Measurements from ENCODE around the gene ITIH4.
A peak's percentile ranks its signal among the peaks of the same experiment; 100 is the strongest.

The ITIH4 gene

GRCh38 chr3:52829906-52830463, 487 bp downstream of the ITIH4 start:
- DNase-seq: no peak

- DNase-seq: no peak
Observed at GRCh38 chr3:52829482-52829881, 990 bp downstream of the ITIH4 start.

- DNase-seq: no peak
Observed at GRCh38 chr3:52827866-52828376, 2.6 kb downstream of the ITIH4 start.

- DNase-seq: no peak
Observed at GRCh38 chr3:52827441-52827840, 3.0 kb downstream of the ITIH4 start.

GRCh38 chr3:52824037-52824436, 6.4 kb downstream of the ITIH4 start:
- no peak for DNase-seq

DNA sequence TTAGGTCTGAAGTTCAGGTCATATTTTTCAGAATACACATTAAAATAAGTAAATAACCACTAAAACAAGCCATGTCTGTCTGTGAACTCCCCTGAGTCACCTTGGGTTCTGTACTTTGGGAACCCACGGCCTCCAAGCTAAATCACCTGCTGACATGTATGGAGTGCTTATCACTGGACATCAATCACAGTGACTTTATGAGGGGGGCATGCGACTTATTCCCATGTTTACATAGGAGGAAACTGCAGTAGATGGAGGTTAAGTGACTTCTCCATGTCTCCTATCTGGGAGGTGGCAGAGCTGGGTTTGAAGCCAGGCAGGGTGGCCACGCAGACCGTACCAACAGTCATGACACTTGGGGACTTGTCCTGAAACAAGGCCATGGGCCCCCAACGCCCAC, 8.1 kb downstream of the ITIH4 start:
- no peak for DNase-seq

DNA sequence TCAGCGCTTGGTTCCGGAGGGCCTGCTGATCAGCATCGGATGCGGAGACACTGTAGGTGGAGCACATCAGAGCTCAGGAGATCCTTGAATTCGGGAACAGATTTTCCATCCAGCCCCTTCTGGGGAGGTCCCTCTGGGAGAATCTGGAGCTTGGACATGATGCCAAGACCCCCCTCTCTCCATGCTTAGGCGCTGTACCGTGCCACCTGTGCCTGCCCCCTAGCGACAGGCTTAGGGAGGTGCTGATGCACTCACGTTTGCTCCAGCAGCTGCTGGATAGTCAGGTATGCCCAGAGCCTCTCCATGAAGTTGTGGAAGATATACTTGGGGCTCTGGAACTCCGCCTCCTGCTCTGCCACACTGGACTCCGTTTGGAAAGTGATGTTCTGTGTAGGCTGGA, 9.7 kb downstream of the ITIH4 start:
- no peak for DNase-seq

- no peak for DNase-seq
Observed at GRCh38 chr3:52819936-52820335, 10.5 kb downstream of the ITIH4 start.

DNA sequence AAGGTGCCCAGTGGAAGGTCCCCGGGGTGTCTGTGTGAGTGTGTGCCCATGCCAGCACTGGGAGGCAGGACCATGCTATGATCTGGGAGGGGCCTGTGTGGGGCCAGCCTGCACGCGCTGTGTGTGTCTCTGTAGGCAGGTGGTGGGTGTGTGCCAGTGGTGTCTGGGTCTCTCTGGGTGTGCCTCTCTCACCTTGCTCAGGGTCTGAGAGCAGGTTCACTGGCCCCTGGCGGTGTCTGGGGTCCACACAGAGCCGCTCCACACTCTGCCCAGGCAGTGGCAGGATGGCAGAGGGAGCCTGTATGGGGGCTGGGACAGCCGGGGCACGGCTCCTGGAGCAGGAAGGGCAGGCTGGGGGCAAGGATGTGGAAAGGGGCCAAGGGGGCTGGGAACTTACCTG, 12.6 kb downstream of the ITIH4 start:
- DNase-seq: no peak

GRCh38 chr3:52817221-52817620, 13.3 kb downstream of the ITIH4 start:
- DNase-seq: no peak

GRCh38 chr3:52816654-52817053, 13.8 kb downstream of the ITIH4 start:
- no peak for DNase-seq

- DNase-seq: no peak
Observed at GRCh38 chr3:52816199-52816598, 14.3 kb downstream of the ITIH4 start.

- no peak for DNase-seq
Observed at GRCh38 chr3:52813810-52814209, 16.7 kb downstream of the ITIH4 start.

DNA sequence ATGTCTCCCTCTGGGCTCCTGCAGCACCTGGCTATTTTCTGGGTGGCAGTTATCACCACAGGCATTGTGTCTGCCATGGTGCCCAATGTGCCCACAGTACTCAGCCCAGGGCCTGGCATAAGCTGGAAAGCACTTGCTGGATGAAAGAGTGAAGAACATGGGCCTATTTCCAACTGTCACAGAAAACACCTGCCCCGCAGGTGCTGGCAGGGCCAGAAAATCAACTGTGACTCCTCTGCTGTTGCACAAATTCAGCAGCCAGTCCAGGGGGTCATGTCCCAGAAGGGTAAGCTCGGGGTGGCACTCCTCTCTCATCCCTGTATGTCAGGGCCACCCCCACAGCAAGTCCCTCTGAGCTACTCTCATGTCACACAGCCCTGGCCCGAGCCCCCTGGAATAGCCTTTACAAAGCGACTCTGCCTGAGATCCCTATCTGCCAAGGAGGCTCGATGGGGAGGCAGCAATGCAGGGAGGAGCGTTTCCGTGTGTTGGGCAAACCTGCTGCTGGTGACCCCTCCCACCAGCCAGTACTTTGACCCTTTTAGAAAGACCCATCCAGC, 18.9 kb downstream of the ITIH4 start:
- no peak for DNase-seq

- no peak for DNase-seq
Observed at GRCh38 chr3:52810923-52811322, 19.5 kb downstream of the ITIH4 start.

GRCh38 chr3:52809662-52810377, 20.7 kb downstream of the ITIH4 start:
- peak; percentile 86 for DNase-seq

- no peak for DNase-seq
Observed at GRCh38 chr3:52809149-52809548, 21.3 kb downstream of the ITIH4 start.

DNA sequence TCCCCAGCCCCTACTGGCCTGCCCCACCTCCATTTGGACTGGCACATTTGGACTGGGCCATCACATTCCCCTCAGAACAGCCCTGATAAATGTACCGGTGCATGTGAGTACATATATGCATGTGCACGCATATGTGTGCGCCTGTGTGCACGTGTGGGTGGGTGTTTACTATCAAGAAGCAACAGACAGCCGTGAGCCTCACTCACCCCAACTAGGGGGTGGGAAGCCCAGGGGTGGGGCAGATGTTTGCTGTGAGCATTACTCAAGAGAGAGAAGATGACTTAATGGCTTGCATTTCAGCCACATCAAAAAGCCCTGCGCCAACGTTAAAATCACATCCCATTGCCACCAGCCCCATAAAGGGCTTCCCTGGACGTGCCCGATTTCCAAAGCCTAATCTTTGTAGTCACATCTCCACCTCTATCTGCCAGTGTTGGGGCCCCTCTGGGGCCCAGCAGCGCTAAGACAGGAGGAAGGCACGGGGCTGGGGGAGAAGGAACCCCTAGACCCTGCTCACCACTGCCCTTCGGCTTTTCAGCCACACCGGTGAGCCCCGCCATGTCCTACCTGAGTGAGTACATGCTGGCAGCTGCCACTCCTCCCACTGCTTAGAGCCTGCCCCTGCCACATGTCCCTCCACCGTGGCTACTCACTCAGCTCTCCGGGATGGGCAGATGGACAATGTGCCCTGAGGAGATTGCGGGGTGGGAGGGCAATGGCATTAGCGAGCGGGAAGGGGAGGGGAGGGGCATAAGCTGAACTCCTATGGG, 25.0 kb downstream of the ITIH4 start:
- DNase-seq: no peak

DNA sequence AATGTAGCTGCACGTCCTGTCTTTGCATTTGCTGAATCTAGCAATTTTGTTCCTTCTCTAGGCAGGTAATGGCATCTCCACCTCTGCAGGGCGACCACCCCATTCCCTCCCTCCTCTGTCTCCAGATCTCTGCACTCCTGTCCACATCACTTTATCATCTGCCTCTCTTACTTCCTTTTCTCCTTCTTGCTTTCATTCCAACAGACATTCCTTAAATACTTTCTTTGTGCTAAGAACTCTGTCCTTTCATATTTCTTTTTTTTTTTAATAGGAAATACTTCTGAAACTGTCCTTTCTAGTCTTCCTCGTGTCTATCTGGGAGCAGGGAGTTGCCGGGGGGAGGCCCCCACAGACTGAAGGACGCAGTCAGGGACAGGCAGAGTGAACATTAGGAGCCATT, 28.6 kb downstream of the ITIH4 start:
- DNase-seq: no peak

GRCh38 chr3:52800079-52800478, 30.4 kb downstream of the ITIH4 start:
- DNase-seq: no peak

- no peak for DNase-seq
Observed at GRCh38 chr3:52798978-52799476, 31.4 kb downstream of the ITIH4 start.

DNA sequence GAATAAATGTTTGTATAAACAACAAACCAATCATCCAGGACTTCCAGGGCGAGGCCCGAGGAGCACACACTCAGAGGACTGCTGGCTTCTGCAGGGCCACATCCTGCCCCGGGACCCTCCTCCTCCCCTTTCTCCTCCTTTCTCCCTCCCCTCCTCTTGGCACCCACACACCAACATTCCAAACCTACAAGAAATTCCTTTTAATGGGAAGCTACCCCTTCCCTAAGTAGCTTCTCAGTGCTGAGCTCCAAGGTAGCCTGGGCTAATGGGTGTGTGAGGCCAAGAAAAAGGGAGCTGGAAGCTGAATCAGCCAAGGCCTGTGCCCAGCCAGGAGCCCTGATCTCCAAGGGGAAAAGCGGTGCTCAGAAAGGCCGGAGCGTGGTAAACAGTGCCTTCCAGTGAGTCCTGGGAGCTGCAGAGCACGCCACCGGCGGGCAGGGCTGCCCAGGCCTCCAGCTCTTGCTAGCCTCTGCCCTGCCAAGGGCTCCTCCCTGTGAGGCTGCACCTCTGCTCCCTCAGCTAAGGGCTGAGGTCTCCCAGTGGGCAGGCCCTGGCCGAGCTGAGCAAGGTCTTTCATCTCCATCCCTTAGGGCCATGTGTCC, 32.0 kb downstream of the ITIH4 start:
- no peak for DNase-seq

DNA sequence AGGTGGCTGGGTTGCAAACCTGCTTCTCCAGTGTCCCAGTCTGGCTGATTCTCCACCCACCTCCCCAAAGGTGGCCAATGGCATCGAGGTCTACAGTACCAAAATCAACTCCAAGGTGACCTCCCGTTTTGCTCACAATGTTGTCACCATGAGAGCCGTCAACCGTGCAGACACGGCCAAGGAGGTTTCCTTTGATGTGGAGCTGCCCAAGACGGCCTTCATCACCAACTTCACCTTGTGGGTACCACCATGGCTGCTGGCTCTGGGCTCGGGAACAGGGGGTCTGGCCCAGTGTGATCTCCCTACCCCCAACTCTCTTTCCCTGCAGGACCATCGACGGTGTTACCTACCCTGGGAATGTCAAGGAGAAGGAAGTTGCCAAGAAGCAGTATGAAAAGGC, 34.1 kb downstream of the ITIH4 start:
- DNase-seq: no peak
